ENCODE measurements around the gene IP6K3.

DNA sequence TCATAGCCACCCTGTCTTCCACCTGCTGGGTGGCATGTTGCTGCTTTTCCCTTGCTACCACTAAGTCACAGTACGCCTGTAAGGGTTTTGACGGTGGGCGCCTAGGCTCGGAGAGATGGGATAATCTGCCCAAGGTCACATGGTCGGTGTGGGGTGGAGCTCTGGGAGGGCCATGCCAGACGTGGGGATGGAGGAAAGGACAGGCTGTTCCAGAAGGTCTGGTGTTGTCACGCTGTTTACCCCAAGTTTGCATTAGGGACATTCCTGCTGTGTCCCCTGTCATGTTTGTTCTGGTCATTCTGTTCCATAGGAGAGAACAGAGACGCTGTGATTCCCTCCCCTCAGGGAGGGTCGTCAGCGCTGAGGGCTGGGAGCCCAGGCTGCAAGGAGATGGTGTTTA lies 16.1 kb downstream of the IP6K3 start:
- no peak for TF ChIP-seq POLR2AphosphoS5 (IDR thresholded peaks at IDR 0.05; ENCODE audit: low read depth, low read length)
- TF ChIP-seq, protein P1, sequence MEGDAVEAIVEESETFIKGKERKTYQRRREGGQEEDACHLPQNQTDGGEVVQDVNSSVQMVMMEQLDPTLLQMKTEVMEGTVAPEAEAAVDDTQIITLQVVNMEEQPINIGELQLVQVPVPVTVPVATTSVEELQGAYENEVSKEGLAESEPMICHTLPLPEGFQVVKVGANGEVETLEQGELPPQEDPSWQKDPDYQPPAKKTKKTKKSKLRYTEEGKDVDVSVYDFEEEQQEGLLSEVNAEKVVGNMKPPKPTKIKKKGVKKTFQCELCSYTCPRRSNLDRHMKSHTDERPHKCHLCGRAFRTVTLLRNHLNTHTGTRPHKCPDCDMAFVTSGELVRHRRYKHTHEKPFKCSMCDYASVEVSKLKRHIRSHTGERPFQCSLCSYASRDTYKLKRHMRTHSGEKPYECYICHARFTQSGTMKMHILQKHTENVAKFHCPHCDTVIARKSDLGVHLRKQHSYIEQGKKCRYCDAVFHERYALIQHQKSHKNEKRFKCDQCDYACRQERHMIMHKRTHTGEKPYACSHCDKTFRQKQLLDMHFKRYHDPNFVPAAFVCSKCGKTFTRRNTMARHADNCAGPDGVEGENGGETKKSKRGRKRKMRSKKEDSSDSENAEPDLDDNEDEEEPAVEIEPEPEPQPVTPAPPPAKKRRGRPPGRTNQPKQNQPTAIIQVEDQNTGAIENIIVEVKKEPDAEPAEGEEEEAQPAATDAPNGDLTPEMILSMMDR (IDR thresholded peaks at IDR 0.05): no peak
- TF ChIP-seq, protein P2, sequence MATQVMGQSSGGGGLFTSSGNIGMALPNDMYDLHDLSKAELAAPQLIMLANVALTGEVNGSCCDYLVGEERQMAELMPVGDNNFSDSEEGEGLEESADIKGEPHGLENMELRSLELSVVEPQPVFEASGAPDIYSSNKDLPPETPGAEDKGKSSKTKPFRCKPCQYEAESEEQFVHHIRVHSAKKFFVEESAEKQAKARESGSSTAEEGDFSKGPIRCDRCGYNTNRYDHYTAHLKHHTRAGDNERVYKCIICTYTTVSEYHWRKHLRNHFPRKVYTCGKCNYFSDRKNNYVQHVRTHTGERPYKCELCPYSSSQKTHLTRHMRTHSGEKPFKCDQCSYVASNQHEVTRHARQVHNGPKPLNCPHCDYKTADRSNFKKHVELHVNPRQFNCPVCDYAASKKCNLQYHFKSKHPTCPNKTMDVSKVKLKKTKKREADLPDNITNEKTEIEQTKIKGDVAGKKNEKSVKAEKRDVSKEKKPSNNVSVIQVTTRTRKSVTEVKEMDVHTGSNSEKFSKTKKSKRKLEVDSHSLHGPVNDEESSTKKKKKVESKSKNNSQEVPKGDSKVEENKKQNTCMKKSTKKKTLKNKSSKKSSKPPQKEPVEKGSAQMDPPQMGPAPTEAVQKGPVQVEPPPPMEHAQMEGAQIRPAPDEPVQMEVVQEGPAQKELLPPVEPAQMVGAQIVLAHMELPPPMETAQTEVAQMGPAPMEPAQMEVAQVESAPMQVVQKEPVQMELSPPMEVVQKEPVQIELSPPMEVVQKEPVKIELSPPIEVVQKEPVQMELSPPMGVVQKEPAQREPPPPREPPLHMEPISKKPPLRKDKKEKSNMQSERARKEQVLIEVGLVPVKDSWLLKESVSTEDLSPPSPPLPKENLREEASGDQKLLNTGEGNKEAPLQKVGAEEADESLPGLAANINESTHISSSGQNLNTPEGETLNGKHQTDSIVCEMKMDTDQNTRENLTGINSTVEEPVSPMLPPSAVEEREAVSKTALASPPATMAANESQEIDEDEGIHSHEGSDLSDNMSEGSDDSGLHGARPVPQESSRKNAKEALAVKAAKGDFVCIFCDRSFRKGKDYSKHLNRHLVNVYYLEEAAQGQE (IDR thresholded peaks at IDR 0.05; ENCODE audit: insufficient read depth in 1 of 2, low read depth in 2 of 2, low read length in 1 of 2): no peak

Data from Panc1 (cell line).